K562 (cell line): ENCODE measurements around the gene CDC42EP3. TPM values are rescaled to one million over a fixed set of nuclear protein-coding genes. Genes with fewer than 3 reads are reported as not detected.
A peak's percentile ranks its signal among the peaks of the same experiment; 100 is the strongest.

Source experiments
- ATAC-seq: fragments of 200-7000 bp; cut with Tn5 transposase; 3 replicates; pipeline ENCODE4 v1.9.1; 2020; ENCODE audit warnings: moderate library complexity
- BruUV-seq: library from RNA; stranded (reverse); fragments of 400-500 nt; replicated peaks from 2 replicates; lab custom pipeline; 2021; lab: Mats Ljungman, UMichigan
- CTCF ChIA-PET: fragments of 300-600 bp; formaldehyde crosslinking; extraction: SDS; loops from one replicate; lab custom pipeline; 2021; ENCODE audit warnings: low intra/inter-chr PET ratio; lab: Yijun Ruan, JAX
- POLR2A ChIA-PET: fragments of 300-600, 350-650 bp; sonication (Branson Sonifier 250); formaldehyde crosslinking; extraction: SDS; loops from one replicate; lab custom pipeline; 2021; ENCODE audit warnings: antibody characterized with exemption, inconsistent platforms; lab: Yijun Ruan, JAX
- DNase-seq, 4 experiments: peaks; one replicate each; pipeline versions ENCODE4 v3.0.0 to v3.0.0-alpha.2; 2011 to 2018; ENCODE audit warnings: low spot score in 3 of 4, mixed read lengths in 3 of 4; ENCODE audit errors: extremely low read depth in 1 of 4
- FAIRE-seq: peaks from 2 replicates; lab custom pipeline; 2011; peaks lifted over from hg19 to GRCh38; lab: Jason Lieb, UNC
- H2AFZ ChIP-seq: 2 replicates; pipeline ENCODE4 v1.6.0; 2011; ENCODE audit warnings: low read depth, low read length, control low read depth, inconsistent platforms
- H3K27ac ChIP-seq: fragments of 200-600 bp; 3 replicates; pipeline ENCODE4 v1.8.0; 2011; ENCODE audit warnings: low read depth, mild to moderate bottlenecking, control low read depth, inconsistent platforms, low read length, moderate library complexity, mixed read lengths; ENCODE audit errors: extremely low read depth
- H3K27me3 ChIP-seq, 2 experiments: fragments of 300-600 bp in 1 of 2; 2 replicates in 1 of 2; 3 replicates in 1 of 2; pipeline versions ENCODE4 v1.6.0 to v1.8.0; 2011; ENCODE audit warnings: inconsistent platforms in 2 of 2, low read length in 2 of 2, mild to moderate bottlenecking in 1 of 2, mixed read lengths in 1 of 2, moderate library complexity in 1 of 2; ENCODE audit not compliant: control insufficient read depth in 2 of 2, insufficient read depth in 2 of 2
- H3K36me3 ChIP-seq: fragments of 300-600 bp; 3 replicates; pipeline ENCODE4 v1.8.0; 2011; ENCODE audit warnings: mild to moderate bottlenecking, low read length, inconsistent platforms; ENCODE audit not compliant: control insufficient read depth, insufficient read depth
- H3K4me1 ChIP-seq, 2 experiments: fragments of 200-600 bp in 1 of 2; replicated peaks in 1 of 2; 2 replicates in 1 of 2; 3 replicates in 1 of 2; pipeline versions ENCODE4 v1.5.1 to v1.8.0; 2011; ENCODE audit warnings: inconsistent platforms in 2 of 2, low read length in 2 of 2, mild to moderate bottlenecking in 1 of 2, mixed read lengths in 1 of 2, moderate library complexity in 1 of 2; ENCODE audit not compliant: control insufficient read depth in 2 of 2, insufficient read depth in 2 of 2
- H3K4me2 ChIP-seq: 2 replicates; pipeline ENCODE4 v1.6.1; 2011; ENCODE audit warnings: low read length, control low read depth, inconsistent platforms, mixed read lengths; ENCODE audit not compliant: insufficient read depth
- H3K4me3 ChIP-seq: fragments of 200-600 bp; sonication (generic), shearing (Covaris generic); 2 replicates; pipeline ENCODE4 v1.5.1; 2016; ENCODE audit warnings: control low read depth, inconsistent platforms
- H3K79me2 ChIP-seq: fragments of 200-600 bp; 3 replicates; pipeline ENCODE4 v1.8.0; 2011; ENCODE audit warnings: low read length, inconsistent platforms; ENCODE audit not compliant: control insufficient read depth, insufficient read depth
- H3K9ac ChIP-seq, 2 experiments: 2 replicates each; pipeline versions ENCODE4 v1.6.0 to v1.6.1; 2011; ENCODE audit warnings: low read depth in 2 of 2, low read length in 2 of 2, control low read depth in 1 of 2, inconsistent platforms in 1 of 2, mild to moderate bottlenecking in 1 of 2, mixed read lengths in 1 of 2; ENCODE audit not compliant: insufficient read depth in 1 of 2
- H3K9me1 ChIP-seq: one replicate; pipeline ENCODE4 v1.6.0; 2011; ENCODE audit warnings: inconsistent platforms, mild to moderate bottlenecking, low read length, moderate library complexity; ENCODE audit not compliant: control insufficient read depth, insufficient read depth
- H3K9me3 ChIP-seq: replicated peaks from 2 replicates; pipeline ENCODE4 v1.5.1; 2011; ENCODE audit warnings: low read depth, low read length, inconsistent platforms; ENCODE audit not compliant: control insufficient read depth, insufficient read depth
- H4K20me1 ChIP-seq: replicated peaks from 2 replicates; pipeline ENCODE4 v1.6.1; 2011; ENCODE audit warnings: low read length, inconsistent platforms, mixed read lengths; ENCODE audit not compliant: control insufficient read depth, insufficient read depth
- ELK1 ChIP-seq: sonication (generic); formaldehyde crosslinking; IDR thresholded peaks from 2 replicates; pipeline ENCODE4 v1.8.1; 2022; ENCODE audit warnings: missing genetic modification reagents
- ZNF589 ChIP-seq: fragments of 200-800 bp; sonication (Bioruptor generic); IDR thresholded peaks from 2 replicates; pipeline ENCODE4 v1.6.1; 2016; ENCODE audit warnings: low read depth, missing genetic modification characterization, missing compliant biosample characterization
- WGBS: fragments of 100-300 bp; shearing (Covaris generic); methylation state at CpG from one replicate; pipeline ENCODE4 v1.1.6; 2016; ENCODE audit warnings: low coverage, mixed read lengths; ENCODE audit not compliant: insufficient coverage; ENCODE audit errors: missing lambda C conversion rate; 5-methylcytosine and 5-hydroxymethylcytosine counted together
- in situ Hi-C: fragments of 300-500 bp; cut with MboI; formaldehyde crosslinking; loops from 4 replicates; pipeline ENCODE4 v1.15.0; 2018; ENCODE audit warnings: inconsistent platforms, mixed read lengths
- intact Hi-C: fragments of 100-400 bp; cut with micrococcal nuclease; formaldehyde crosslinking; loops from 2 replicates; pipeline ENCODE4 v1.14.2; 2022
- polyA plus RNA-seq, 8 experiments: library from polyadenylated mRNA; depleted of rRNA in 4 of 8; stranded (reverse) in 5 of 8; unstranded in 3 of 8; fragments of >200 nt; fragmentation: Nextera tagmentation in 2 of 8; fragmentation: Illumina TruSeq in 1 of 8; extraction: Ambion mirVana in 2 of 8; extraction: Trizol in 1 of 8; gene quantifications; 2 replicates each; pipeline versions ENCODE4 v1.2.1 to v1.2.3, GENCODE V29; 2011 to 2014; ENCODE audit warnings: inconsistent platforms in 1 of 8, missing spikeins in 1 of 8
- total RNA-seq, 7 experiments: library from RNA; depleted of rRNA in 6 of 7; stranded (reverse); fragments of >200 nt in 6 of 7; fragmentation: Illumina TruSeq in 2 of 7; extraction: Trizol in 2 of 7; gene quantifications; 2 replicates each; pipeline versions ENCODE4 v1.2.1 to v1.2.3, GENCODE V29; 2011 to 2021; ENCODE audit warnings: low replicate concordance in 1 of 7

CDC42EP3 gene
- total and polyA plus RNA-seq, 9 of the 15 experiments (the other 6 are each of a cell fraction or from before 2014, with no cell fraction given): 0.72 to 6.4 (median 2.0) TPM

GRCh38 chr2:37720533-37721200 lies 49.2 kb upstream of the CDC42EP3 start:
- Histone ChIP-seq H3K27me3 (no peaks in the 10 kb centered on the region), H3K79me2 (no peaks in the 10 kb centered on the region), H3K9me3 (no peaks in the 10 kb centered on the region), H3K9ac (no peak overlapping the region), H4K20me1 (no peaks in the 10 kb centered on the region), H3K36me3 (no peaks in the 10 kb centered on the region), H3K9me1 (no peaks in the 10 kb centered on the region), H3K27ac (no peak overlapping the region), H3K4me2 (no peak overlapping the region), H3K4me3 (no peak overlapping the region), H2AFZ (0 out of 2 replicates have a peak overlapping the region, but pooled peaks have one; percentile 22), H3K4me1 (peaks cover 0 to 26% of the 10 kb centered on the region in 2 experiments; a peak in 4 of 5 replicates)
- FAIRE-seq: no peak
- WGBS: 37% methylated on average over 6 of the region's 6 CpGs
- ATAC-seq: no peak
- CTCF ChIA-PET: no interaction called here
- in situ Hi-C loops (no loop called here), intact Hi-C loops (no loop called here)
- 0 out of 2 replicates have a peak, but pooled peaks have one; percentile 19 for TF ChIP-seq ZNF589 (CRISPR knock-in tag)
- TF ChIP-seq ELK1 (CRISPR knock-in tag): no peak
- TF ChIP-seq, all 486 proteins: peak for 1
- BruUV-seq: no TSS peak
- no peak for DNase-seq
- POLR2A ChIA-PET: no interaction called here
